T follicular helper cell (primary cell): ENCODE measurements around the gene CEBPE.
"Not testable (repeated sequence)": the region's sequence is repeated elsewhere in the genome, so short reads cannot be mapped to it uniquely, and the experiment has no call there.

Source experiments
- DNase-seq: peaks from one replicate; pipeline ENCODE4 v3.0.0-alpha.2; 2020; ENCODE audit warnings: low read depth

CEBPE gene

DNA sequence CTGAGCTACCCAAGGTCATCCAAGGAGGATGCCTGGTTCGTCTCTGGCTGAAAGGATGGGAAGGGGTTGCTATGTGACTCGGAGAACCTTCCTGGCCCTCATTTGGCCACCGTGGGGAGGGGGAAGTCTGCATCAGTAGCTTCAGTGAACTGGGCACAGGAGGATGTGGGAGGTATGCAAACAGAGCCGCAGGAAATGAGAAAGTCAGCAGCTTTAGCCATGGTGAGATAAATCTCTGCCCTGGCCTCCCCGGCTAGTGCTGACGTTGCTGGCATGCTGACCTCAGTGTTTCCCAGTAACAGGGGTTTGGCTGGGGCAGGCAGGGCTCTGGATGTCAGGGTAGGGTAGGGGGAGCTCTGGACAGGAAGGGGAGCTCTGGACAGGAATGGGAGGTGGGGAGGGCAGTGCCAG, 2.3 kb upstream of the CEBPE start:
- DNase-seq, result no peak

- DNase-seq, result peak; percentile 60
Observed at GRCh38 chr14:23120541-23121251, 1.6 kb upstream of the CEBPE start.

- peak; percentile 14 for DNase-seq
Observed at GRCh38 chr14:23119363-23120327, 590 bp upstream of the CEBPE start.

DNA sequence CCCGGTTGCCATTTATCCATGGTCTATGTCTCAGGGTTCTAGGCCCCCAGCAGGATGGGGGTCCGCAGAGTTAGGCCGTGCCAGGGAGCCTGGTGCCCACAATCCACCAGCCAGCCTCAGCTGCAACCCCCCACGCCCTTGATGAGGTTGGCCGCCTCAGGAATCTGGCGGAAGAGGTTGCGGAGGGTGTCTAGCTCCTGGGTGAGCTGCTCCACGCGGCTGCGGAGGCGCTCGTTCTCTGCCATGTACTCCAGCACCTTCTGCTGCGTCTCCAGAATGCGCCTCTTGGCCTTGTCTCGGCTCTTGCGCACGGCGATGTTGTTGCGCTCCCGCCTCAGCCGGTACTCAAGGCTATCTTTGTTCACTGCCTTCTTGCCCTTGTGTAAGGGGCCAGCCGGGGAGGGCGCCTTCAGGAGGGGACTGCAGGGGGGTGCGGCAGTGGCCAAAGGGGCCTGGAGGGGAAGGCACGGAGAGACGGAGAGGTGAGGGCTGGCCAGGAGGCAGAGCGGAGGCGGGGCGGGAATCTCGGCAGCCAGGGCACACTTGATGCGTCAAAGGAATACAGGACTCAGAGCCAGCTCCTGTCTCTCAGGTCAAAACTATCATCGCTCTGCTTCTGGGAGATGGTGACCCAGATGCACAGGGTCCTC, 1.6 kb downstream of the CEBPE start:
- no peak for DNase-seq

GRCh38 chr14:23115918-23116317, 3.1 kb downstream of the CEBPE start:
- DNase-seq, result no peak

DNA sequence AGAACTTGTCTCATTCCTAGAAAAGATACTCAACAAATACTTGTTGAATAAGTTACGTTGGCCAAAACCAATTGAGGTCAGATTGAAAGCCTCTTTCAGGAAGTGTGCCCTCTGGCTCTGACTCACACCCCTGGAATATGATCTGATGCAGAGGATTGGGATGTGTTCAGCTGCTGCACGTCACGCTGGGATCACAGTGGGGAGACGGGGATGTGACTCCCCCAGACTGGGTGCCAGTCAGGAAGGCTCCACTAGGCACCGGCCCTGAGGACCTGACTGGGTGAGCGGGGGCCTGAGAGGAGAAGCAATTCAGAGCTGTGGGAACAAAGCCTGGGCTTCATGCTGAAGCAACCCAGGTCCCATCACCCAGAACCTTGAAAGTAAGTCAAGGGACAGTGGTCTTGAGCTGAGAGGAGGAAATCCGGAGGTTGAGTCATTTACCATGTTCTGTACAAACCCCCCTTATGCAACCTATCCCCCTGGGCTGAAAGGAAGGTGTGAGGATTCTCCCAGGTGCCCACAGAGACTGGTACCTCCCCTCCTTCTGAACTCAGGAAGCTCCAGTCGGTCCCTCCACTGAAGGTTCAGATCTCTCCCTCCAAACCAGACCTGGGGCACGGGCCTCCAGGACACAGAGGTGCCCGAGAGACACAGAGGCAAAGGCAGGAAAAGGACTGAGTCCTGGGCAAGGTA, 3.9 kb downstream of the CEBPE start:
- no peak for DNase-seq

DNA sequence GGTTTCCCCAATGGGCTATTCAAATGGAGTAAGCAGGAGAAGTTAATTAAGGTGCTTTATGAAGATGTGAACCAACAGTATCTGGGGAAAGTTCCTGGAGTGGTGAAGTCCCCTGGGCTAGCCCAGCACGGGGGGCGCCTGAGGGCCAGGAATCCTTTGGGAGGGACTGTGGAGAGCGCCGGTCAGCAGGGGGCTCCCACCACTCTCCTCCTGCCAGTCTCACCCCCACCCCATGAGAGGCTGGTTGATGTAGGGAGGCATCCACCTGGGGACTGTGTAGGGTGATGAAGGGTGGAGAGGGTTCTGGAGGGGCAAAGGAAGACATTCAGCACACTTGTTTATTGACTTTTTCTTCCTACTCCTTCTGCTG, 4.4 kb downstream of the CEBPE start:
- no peak for DNase-seq

- DNase-seq, result no peak
Observed at GRCh38 chr14:23114120-23114458, 5.0 kb downstream of the CEBPE start.

DNA sequence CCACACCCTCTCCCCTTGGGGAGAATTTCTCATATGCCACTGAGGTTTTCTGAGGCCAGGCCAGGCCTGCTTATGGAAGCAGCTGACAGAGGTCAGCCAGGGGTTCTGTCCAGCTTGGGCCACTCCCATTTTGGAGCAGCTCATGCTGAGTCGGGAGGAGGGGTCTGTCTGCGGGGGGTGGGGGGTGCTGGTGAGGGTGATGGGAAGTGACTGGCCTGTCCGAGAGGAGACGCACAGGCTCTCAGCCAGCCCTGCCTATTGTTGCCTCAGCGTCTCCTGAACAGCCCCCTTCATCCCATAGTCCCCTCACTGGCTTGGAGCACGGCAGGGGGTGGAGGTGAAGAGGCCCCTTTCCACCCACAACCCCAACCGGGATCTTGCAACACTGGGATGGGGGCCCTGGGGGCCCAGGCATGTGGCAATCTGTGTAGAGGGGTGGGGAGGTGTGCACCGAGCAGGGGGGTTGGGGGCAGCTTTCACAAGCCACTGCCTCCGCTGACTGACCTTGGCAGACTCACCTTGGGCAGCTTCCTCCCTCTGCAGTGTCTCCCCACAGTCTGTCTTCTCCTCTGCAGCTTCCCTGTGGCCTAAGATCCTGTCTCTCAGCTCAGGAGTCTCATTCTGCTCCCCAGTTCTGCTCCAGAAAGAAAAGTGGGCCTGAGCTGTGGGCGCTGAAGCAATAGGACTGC, 5.5 kb downstream of the CEBPE start:
- DNase-seq, result no peak

DNA sequence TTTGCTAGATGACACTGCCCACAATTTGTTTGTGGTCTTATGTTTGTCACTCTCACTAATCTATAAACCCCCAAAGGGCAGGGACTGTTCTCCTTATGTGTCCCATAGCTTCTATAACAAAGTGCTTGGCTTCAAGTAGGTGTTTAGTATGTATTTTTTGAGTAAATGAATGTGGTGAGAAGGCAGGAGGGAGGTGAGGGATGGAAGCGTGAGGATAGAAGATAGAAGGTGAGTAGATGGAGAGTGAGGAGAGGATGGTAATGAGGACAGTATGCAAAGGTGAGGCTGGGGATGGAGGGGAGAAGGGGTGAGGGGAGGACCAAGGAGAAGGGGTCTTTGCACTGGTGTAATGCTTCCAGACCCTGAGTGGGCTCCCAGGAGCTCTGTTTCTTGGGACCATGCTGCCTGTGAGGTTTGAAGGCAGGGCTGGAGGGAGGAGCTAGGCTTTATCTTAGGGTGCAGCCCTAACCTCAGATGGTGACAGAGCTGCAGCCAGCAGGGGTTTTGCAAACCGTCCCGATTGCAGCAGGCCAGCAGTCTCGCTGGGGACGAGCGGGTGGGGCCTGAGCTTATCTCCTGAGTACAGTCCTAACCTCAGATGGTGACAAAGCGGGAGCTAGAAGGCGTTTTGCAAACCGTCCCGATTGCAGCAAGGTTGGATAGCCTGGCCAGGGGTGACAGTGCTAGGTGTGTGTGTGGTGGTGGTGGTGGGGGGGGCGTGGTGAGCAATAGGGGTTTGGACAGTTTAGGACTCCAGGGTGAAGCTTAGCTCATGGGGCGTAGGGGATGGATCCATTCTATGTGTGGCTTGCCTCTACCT, 6.5 kb downstream of the CEBPE start:
- no peak for DNase-seq

DNA sequence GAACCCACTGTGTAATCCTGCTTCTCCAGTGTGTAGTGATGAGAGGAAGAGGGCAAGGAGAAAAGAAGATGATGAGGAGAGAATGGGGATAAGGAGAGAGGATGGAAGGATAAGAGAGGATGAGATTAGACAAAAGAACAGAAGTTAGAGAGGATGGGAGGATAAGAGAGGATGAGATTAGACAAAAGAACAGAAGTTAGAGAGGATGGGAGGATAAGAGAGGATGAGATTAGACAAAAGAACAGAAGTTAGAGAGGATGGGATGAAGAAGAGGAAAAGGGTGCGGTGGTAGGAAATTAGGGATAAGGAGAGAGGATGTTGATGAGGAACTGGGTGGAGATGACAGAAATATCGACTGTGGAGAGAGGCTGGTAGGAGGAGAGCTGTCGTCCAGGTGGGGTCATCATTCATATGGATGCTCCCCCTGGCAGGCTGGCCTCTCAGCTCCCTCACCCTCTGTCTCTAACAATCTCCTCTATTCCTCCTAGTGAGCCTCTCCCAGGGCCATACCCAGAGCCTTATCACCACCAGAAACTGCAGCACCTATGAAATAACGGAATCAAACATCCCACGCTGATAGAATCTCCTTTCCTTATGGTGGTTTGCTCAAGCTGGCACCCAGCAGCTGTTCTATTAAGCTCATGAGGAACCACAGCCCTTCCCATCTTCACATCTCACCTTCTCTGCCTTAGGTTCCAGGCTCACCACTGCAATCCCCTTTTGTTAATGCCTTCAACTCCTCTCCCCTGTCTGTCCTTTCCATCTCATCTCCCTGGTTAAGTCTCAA, 8.3 kb downstream of the CEBPE start:
- DNase-seq, result no peak

DNA sequence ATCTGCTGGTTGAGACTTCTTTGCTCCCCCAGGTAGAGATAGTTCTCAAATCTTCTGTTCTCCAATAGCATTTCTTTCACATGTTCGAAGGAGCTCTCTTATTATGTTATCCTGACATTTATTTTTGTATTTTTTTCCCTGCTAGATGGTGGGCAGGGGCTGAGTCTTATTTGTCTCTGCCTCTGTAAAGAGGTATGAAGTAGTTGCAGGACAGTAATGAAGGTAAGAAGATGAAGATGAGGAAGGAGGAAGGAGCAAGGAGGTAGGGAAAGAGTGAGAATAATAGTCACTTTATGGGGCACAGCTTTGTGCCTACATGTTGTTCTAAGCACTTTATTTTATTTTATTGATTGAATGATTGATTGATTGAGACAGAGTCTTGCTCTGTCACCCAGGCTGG, 9.3 kb downstream of the CEBPE start:
- DNase-seq, result no peak

- not testable (repeated sequence) for DNase-seq
Observed at GRCh38 chr14:23108169-23108568, 10.9 kb downstream of the CEBPE start.

- not testable (repeated sequence) for DNase-seq
Observed at GRCh38 chr14:23107620-23108019, 11.4 kb downstream of the CEBPE start.

DNA sequence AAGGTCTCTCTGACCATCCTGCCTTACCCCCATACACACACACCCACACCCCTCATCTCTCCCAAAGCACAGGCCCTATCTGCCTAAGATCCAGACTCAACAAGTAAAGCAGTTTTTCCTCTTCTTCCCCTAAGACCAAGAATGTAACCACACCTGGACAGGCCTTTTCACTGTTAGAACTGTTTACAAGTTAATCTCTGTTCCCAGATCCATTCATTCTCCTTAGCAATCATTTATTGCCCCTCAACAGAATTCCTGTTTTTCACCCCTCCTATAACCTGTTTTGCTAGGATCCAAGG, 12.4 kb downstream of the CEBPE start:
- no peak for DNase-seq

DNA sequence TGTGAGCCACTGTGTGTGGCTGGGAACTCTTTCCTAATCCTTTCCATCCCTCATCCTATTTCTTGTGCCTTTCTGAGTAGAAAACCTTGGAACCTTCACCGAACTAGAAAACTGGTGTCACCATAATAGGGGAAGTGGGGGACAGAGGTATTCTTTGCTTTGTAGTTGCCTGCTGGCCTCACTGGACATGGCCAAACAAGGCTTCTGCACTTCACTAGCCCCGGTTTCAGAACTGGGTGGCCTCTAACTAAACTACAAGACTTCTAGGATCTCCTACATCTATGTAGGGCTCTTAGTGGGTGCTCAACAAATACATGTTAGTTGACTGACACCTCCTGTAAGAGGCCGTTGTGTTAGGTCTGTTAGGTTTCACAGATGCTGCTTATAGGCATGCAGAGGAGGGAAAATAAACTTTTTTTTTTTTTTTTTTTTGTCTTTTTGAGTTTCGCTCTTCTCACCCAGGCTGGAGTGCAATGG, 13.7 kb downstream of the CEBPE start:
- DNase-seq, result no peak

- DNase-seq, result no peak
Observed at GRCh38 chr14:23104591-23105347, 14.3 kb downstream of the CEBPE start, which contains the start of gene CIROP. CIROP (minus strand) TSS chr14:23104989; CDS start chr14:23104920, 69 bp downstream.

GRCh38 chr14:23104070-23104590, 14.9 kb downstream of the CEBPE start:
- no peak for DNase-seq

DNA sequence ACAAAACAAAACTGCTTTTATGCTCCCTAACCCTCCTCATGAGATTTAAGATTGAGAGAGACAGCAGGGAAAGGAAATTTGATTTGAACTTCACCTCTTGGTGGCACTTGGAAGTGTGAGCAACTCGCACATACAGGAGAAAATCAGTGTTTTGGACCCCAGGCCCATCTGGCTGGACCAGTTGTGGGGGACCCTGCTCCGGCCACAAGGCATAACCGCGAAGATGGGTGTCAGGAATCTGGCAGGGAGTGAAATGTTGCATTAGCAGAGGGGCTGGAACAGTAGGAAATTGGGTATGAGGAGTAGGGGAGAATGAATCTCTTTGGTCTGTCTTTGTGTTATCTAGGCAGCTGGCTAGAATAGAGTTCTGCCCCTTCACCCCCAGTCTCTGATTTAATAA, 15.5 kb downstream of the CEBPE start:
- no peak for DNase-seq
